T-helper 9 cell (primary cell): ENCODE measurements around the gene TEKTIP1.

Experiments
- DNase-seq: peaks from one replicate; pipeline ENCODE4 v3.0.0-alpha.2; 2020
- total RNA-seq, 2 donors: gene quantifications; one replicate each; lab custom pipeline; 2026; lab: John Stamatoyannopoulos, UW

Gene TEKTIP1
- total RNA-seq, result 1.3 to 5.3 reads per million in 2 donors

DNA sequence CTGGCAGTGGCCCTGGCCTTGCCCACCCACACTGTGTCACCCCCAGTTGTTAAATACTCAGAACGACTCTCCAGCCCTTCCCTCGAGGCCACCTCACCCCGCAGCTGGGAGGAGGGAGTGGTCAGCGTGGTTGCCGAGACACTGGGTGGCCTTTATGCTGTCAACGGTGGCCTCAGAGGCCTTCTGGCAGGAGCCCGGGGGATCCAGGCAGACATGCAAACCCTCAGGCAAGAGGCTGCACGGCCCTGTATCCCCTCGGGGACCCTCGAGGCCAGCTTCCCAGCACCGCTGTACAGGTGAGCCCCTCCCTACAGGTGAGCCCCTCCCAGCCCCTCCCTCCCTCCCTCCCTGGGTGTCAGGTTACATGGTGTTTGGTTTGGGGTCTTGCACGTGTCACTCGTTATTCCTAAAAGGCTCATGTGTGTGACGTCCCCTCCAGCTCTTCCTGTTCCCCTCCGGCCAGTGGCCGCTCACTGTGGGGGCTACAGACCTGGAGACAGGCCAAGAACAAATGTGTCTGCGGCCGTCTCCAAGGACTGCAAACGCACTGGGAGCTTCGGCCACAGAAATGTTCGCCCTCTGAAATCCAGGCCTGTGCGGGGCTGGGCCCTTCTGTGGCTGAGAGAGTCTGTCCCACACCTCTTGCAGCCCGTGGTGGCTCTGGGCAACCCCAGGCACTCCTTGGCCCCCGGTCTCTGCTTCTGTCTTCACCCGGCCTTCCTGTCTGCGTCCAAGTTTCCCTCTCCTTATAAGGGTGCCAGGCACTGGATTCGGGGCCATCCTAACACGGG is at the start of gene TEKTIP1:
TSS of gene TEKTIP1 (plus strand) at position 210 of the 791 bp plus-strand sequence. CDS start at position 214, 4 bp downstream.
- no peak for DNase-seq

DNA sequence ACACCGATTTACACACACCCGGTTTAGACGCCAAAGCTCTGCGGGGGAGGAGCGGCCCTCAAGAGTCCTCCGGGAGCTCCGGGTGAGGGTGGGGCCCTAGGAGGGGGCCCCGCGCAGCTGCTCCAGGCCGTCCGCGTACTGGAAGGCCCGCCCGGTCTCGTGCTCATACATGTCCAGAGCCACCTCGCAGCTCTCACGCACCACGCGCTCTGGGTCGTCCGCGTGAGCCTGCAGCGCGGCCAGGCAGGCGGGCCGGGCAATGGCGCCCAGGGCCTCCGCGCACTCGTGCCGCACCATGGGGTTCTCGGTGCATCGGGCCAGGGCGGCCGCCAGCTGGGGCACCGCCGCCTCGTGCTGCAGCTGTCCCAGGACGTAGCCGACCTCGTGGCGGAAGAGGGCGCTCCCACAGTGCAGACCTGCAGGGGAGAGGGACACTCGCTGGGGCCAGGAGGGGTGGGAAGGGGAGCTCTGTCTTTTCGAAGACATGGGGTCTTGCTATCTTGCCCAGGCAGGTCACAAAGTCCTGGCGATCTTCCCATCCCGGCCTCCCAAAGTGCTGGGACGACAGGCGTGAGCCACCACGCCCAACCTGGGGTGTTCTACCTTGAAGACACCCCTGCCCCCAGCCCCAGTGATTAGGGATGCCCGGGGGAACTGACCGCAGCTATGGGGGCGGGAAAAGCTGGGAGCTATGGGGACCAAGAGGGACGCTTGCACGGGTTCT is 47.4 kb upstream of the TEKTIP1 start:
- no peak for DNase-seq

DNA sequence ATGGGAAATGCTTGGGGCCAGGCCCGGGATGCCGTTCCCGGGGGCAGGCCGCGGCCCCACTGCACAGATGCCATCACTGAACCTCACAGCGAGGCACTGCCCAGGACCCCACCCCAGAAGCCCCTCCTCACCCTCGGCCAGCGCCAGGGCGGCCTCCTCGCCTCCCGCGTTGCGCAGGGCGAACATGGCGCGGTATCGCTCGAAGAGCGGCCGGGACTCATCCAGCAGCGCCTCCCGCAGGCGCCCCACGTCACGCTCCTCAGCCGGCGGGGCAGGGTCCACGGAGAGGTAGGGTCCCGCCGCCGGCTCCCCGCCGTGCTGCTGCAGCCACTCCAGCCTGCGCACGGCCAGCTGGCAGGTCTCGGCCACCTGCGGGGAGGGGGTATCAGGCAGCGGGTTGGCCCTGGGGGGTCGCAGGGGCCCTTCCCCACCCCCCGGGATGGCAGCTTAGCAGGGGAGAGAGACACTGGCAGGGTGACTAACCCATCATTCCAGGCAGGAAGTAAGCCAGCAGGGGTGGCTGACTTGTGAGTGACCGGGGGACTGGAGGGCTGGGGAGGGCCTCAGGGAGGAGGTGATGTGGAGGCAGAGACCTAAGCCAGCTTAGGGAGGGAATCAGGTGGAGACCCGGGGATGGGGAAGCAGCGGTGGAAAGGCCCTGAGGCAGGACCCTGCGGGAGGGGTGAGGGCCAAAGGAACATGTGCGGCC is 46.7 kb upstream of the TEKTIP1 start:
- DNase-seq, result no peak

DNA sequence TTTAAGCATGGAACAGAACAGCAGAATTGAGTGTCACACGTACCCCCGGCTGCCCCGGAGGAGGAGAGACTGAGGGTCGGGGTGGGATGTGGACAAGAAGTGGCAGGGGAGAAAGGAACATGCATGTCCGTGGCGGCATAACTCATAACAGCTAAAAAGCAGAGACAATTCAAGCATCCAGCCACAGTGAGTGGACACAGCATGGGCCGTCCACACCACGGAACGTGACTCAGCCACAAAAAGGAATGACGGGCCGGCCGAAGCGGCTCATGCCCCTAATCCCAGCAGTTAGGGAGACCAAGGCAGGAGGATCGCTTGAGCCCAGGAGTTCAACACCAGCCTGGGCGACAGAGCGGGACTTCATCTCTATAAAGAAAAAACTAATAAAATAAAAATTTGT is 46.1 kb upstream of the TEKTIP1 start:
- DNase-seq, result no peak

DNA sequence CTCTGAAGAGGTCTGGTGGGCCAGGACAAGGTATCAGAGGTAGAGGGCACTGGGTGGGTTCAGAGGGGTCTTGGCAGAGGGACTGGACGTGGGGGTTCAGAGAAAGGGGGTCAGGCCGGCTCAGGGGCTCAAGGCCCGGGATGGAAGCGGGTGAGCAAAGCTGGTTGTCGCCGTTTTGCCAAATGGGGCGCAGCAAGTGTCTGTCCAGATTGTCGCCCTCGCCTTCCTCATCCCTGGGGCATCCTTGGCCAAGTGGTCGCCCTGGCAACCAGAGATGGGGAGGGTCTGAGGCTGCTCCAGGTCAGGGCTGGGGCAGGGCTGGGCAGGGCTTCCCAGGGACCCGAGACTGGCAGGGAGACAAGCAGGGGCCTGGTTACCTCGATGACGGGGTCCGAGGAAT is 45.3 kb upstream of the TEKTIP1 start:
- DNase-seq, result no peak

DNA sequence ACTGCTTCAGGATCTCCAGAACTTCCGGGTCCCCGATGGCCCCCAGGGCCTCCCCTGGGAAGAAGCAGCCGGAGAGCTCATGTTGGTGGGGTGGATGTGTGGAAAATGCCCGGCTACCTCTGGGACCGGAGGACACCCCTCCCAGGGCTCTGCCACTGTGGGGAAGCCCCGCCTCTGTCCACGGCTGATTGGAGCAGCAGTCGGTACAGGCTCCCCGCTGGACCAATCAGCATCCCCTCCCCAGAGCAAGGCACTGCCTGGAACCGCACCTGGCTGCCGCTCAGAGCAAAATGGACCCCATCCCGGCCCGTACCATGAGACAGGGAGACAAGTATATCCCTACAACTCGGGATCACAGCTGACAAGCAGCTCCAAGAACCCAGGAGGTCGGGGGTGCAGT is 44.9 kb upstream of the TEKTIP1 start:
- DNase-seq, result no peak

DNA sequence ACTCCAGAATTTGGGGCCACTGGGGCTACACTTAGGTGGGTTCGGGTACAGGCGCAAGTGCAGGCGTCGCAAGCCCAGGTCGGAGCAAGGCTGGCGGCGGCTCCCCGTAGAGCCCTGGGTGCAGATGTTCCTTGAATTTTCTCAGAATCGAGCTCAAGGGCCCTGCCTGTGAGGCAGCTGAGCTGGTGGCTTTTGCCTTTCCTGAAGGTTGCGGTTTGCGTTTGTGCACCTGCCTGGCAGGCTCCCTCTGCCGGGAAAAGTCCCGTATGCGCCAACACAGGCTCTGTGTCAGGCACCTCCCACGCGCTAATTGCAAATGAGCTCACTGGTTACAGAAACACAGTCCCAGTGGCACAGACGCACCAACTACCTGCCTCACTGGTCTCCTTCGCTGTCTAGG is 44.4 kb upstream of the TEKTIP1 start:
- DNase-seq, result peak; percentile 20

DNA sequence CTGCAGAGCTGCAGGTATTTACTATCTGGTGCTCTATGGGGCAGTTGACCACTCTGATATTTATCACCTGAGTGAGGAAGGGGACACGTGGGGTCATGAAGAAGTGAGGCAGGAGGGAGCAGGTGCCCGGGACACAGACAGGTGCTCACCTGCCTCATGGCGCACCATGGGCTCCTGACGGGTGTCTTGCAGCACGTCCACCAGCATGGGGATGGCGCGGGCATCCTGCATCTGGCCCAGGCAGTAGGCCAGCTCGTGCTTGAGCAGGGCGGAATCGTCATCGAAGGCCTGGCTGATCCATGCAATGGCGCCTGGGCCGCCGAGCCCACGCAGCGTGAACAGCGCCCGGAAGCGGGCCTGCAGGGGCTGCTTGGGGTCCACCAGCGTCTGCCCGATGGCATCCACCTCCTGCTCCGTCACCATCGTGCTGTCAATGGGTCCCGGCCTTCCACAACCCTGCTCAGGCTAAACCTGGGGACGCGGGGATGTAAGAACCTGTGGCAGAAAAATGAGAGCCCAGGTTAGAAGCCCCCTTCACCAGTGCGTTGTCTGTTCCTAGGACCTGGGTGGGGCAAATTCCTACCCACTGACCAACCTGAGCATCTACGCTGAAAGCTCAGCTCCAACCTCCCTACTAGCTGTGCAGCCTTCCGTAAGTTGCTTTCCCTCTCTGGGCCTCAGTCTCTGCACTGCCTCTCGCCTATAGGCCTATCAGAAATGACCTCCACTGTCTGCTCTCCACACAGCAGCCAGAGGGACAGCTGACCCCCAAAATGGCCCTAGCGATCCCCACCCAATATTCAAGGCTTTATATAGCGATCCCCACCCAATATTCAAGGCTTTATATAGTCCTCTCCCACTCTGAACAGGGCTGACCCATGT is 42.3 kb upstream of the TEKTIP1 start:
- DNase-seq, result no peak

DNA sequence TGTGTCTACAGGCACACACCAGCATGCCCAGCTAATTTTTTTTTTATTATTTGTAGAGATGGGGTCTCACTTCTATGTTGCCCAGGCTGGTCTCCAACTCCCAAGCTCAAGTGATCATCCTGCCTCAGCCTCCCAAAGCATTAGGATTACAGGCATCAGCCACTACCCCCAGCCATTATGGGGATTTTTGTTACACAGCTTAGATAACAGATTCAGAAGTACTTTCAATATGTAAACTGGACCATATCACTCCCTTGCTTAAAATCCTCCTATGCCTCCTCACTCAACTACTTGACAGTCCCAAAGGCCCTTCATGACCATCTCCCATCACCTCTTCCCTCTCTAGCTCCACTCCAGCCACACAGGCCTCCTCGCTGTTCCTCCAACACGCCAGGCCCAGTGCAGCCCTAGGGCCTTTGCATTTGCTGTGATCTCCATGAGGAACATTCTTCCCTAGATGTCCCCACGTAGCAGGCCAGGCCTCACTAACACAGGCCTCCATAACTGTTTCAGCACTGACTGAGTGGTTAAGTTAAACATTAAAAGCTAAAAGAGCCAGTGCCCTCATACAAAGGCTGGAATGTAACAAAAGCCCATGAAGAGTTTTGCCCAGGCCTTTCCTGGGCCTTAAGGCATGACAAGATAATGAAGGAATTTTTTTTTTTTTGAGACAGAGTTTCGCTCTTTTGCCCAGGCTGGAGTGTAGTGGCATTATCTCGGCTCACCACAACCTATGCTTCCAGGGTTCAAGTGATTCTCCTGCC is 41.0 kb upstream of the TEKTIP1 start:
- no peak for DNase-seq

DNA sequence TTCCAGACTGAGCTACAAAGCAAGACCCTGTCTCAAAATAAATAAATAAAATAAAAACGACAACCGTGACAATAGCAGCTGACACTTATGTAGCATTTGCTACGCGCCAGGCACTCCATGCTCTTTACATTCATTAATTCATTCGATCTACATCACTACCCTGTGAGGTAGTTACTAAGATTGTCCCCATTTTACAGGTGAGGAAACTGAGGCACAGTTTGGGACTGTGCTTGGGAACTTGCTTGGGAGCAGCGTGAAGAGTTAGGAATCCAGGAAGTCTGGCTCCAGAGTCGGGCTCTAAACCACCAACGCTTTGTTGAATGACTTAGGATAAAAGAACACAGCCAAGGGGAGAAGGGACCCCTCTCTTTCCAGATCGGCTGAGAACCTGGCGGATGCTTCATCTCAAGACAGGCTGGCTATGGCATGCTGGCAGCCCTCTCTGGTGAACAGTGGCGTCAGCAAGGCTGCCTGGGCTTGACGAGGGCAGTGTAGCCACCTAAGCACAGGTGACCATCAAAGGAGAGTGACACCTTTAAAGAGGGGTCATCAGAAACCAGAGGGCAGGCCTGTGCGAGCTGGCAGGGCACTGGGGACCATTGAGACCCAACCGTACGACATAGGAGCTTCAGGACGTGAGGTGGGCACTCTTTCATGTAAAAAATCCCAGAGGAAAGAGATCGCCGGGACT is 39.1 kb upstream of the TEKTIP1 start:
- no peak for DNase-seq

DNA sequence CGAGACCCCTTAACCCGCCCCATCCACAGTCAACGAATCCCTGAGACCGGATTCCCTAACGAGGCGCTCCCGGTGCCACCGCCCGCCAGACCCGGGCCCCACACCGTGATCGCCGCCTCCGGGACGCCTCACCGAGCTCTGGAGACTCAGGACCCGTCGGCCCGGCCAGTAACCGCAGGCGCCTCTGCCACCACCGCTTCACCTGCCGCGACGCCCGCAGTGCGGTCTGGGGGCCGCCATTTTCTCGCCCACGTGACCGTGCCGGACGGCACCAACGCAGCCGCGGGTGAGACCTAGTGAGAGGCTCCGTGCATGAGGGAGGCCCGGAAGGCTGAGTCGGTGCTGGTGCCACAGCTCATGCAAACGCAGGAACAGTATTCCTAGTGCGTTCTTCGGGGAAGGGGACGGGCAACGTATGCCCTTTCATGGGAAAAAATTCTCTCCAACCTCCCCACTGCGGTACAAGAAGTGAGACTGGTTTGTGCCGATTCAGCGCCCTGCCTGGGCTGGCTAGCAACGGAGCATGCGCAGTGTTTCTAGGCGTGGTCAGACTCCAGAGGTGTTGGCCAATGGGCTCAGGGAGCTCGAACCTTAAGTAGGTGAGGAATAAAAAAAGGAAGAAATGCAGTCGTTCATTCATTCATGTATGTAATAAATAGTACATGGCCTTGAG is 38.4 kb upstream of the TEKTIP1 start, which contains the start of gene DOHH:
TSS of gene DOHH (minus strand) at position 246 of the 673 bp plus-strand sequence. CDS start 3,860 bp downstream, outside the sequence.
- DNase-seq, result peak; percentile 85

DNA sequence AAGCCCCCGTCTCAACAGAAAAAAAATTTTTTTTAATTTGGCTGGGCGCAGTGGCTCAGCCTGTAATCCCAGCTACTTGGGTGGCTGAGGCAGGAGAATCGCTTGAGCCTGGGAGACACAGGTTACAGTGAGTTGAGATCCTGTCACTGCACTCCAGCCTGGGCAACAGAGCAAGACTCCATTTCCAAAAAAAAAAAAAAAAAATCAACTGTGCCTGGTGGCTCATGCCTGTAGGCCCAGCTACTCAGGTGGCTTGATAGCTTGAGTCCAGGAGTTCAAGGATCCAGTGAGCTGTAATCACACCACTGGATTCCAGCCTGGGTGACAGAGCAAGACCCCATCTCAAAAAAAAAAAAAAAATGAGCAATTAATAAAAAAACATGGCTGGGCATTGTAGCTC is 37.2 kb upstream of the TEKTIP1 start:
- DNase-seq, result no peak

DNA sequence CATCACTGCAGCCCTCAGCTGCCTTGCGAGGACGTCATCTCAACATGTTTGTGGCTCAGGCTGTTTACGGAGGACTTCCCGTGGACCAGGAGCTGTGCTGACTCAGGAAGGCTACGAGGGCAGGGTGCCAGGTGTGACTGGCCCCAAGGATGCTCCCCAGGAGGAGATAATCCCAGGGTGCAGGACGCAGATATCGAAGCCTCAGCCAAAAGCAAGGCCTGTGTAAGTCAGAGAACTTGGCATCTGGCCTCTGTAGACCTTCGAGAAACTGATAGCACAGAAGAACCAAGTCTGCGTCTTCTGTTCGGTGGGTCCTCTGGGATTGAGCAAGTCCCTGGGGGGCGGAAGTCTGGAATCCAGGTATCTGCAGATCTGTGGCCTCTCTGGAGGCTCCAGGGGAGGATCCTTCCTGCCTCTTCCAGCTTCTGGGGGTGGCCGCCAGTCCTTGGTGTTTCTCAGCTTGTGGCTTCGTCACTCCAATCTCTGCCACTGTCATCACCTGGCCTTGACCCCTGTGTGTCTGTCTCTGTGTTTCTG is 35.9 kb upstream of the TEKTIP1 start:
- no peak for DNase-seq

DNA sequence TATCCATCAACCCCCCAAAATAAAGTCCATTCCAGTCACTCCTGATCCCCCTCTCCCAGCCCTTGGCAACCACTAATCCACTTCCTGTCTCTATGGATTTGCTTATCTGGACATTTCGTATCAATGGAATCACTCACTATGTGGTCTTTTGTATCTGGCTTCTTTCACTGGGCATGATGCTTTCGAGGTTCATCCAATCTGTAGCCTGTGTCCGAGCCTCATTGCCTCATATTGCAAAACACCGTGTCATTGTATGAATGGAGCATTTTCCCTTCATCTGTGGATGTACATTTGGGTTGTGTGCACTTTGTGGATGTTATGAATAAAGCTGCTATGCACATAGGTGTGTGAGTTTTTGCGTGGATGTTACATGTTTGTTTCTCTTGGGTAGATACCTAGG is 34.2 kb upstream of the TEKTIP1 start:
- DNase-seq, result no peak

DNA sequence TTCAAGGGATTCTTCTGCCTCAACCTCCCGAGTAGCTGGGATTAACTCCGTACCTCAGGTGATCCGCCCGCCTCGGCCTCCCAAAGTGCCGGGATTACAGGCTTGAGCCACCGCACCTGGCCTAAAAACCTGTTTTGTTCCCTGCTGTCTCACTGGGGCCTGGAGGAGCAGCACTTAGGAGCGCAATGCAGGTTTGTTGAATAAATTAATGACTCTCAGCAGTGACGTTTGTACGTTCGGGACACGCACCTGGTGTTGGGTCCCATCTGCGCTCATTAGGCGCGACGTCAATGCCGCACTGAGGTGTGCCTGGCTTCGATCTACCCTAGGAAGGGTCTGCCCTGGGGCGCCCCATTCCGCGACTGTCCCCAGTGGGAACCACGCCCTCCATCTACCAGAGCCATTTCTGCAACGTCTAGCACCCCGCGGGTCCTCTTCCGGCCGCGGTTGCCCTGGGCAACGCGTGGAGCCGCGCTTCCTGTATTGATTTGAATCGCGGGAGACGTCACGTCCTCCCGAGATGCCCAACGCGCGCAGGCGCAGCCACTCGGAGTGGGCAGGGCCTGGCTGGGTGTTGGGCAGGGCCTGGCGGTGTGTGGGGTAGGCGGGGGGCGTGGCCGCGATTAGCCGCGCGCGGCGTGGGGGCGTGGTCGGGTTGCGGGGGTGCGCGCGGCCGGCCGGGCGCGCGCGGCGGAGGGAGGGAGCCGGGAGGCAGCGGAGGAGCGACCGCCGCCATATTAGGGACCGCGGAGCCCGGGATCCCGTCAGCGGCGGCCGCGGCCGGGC is 33.2 kb upstream of the TEKTIP1 start, which contains the start of gene FZR1:
TSS of gene FZR1 (plus strand) at position 714 of the 786 bp plus-strand sequence. CDS start 16,679 bp downstream, outside the sequence.
- DNase-seq, result peak; percentile 99

DNA sequence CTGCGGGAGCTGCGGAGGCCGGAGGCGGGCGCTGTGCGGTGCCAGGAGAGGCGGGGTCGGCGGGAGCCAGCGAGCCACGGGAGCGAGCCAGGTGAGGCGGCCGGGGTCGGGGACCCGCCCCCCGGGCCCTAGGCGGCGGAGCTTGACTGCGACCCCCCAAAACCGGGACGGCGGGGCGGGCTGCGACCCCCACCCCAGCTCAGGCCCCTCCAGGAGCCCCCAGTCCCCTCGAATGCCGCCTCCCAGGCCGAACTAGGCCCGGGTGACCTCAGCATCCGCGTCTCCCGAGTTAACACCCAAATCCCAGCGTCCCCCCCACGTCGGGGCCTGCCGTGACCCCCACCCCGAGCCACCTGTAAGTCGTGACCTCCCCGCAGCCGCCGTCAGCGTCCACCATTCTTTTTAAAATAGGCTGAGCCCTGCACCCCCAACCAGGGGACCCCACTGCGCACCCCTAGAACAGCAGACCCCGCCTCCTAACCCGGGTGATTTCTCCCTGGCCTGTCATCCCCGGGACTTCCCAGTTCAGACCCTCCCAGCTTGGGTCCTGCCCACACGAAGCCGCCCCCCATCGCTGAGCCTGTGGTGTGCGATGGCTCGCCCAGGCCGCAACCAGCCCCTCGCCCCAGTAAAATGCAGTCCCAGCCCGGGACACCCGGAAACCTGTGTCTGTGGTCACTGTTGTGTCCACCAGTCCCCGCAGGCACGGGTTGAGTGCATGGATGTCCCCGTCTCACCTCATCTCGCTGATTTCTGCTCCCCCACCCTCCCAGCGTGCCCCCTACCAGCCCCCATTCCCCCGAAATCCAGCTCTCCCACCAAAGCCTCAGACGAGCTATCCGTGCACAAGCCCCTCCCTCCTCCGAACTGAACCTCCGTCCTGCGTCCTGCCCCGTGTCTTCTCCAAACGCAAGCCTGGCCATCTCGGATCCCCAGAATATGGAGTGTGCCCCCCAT is 32.3 kb upstream of the TEKTIP1 start:
- peak; percentile 35 for DNase-seq

DNA sequence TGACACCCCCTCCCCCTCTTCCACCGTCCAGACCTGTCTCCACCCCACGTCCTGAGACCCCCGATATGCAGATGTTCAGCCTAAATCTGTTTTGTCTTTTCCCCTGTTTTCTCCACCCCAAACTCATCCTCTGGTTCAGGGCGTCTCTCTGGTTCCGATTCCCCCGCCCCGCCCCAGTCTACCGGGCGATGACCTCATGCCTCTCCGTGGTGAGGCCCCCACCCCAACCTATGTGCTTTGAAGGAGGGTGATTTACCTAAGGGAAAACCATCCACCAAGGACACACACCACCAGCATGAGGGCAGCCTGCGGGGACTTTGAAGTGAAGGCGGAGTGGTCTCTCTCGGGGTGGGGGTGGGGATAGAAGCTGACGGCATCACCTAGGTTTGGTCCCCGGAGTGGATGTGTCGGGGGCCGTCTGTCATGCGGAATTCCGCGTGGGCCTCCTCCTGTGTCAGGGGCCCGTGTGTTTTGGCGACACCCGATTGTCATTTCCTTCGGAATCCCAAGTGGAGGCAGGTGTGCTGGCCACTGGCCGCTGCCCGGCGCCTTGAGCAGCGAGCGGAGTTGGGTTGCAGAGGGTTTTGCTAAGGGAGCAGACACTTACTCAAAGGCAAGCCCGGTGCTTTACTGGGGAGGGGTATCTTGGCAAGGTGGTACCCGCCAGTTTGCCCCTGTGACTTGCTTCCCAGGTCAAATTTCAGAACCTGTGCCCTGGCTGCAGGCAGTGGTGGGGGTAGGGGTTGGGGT is 31.4 kb upstream of the TEKTIP1 start:
- DNase-seq, result peak; percentile 39
